Activated T-cell treated with anti-CD3 and anti-CD28 coated beads, Interleukin-2, amount 50 U/mL, for 48 hours (primary cell): ENCODE data around the gene SH3BP1.
A peak's percentile ranks its signal among the peaks of the same experiment; 100 is the strongest.
"Not testable (repeated sequence)": the region's sequence is repeated elsewhere in the genome, so short reads cannot be mapped to it uniquely, and the experiment has no call there.

Source experiments
- DNase-seq, 2 experiments: peaks; one replicate each; pipeline ENCODE4 v3.0.0-alpha.2; 2020

The SH3BP1 gene, protein sequence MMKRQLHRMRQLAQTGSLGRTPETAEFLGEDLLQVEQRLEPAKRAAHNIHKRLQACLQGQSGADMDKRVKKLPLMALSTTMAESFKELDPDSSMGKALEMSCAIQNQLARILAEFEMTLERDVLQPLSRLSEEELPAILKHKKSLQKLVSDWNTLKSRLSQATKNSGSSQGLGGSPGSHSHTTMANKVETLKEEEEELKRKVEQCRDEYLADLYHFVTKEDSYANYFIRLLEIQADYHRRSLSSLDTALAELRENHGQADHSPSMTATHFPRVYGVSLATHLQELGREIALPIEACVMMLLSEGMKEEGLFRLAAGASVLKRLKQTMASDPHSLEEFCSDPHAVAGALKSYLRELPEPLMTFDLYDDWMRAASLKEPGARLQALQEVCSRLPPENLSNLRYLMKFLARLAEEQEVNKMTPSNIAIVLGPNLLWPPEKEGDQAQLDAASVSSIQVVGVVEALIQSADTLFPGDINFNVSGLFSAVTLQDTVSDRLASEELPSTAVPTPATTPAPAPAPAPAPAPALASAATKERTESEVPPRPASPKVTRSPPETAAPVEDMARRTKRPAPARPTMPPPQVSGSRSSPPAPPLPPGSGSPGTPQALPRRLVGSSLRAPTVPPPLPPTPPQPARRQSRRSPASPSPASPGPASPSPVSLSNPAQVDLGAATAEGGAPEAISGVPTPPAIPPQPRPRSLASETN

DNA sequence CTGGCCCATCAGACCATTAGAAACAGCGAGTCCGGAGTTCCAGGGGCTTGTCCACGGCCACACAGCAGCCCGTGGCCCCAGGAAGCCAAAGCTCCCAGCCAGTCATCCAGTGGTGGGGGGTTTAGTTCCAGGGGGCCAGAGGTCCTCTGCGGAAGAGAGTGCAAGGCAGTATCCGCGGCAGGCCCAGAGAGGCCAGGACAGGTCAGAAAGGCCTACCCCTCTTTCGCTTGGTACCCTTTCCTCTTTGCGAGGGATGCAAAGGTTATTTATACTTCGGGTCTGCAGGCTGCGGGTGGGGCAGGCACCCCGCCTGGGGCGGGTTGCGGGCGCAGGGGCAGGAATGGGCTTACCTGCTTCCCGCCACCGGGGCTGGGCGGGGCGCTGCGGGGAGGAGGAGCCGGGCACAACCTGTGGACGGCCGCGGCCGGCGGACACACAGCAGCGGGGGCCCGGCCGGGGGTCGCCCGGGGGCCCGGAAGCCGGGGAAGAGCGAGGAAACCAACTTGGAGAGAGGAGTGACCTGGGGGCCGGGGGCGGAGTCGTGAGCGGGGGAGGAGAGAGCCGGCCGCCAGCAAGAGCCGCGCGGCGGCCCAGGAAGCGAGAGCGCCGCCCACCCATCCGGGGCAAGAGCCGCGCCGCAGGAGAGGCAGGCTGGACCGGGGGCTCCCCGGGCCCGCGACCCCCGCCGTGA, at the start of gene SH3BP1:
Gene SH3BP1, plus strand, starts transcription at position 600 of the 691 bp plus-strand sequence. CDS start 119 bp downstream, outside the sequence.
- peak; percentile 75 to 78 for DNase-seq

DNA sequence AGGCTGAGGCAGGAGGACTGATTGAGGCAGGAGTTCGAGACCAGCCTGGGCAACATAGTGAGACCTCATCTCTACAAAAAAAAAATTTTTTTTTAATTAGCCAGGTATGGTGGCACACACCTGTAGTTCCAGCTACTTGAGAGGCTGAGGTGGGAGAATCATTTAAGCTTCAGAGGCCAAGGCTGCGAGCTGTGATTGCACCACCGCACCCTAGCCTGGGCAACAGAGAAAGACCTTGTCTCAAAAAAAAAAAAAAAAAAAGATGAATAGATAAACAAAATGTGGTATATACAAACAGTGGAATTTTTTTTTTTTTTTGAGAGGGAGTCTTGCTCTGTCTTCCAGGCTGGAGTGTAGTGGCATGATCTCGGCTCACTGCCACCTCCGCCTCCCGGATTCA, 48.4 kb upstream of the SH3BP1 start:
- not testable (repeated sequence) for DNase-seq

DNA sequence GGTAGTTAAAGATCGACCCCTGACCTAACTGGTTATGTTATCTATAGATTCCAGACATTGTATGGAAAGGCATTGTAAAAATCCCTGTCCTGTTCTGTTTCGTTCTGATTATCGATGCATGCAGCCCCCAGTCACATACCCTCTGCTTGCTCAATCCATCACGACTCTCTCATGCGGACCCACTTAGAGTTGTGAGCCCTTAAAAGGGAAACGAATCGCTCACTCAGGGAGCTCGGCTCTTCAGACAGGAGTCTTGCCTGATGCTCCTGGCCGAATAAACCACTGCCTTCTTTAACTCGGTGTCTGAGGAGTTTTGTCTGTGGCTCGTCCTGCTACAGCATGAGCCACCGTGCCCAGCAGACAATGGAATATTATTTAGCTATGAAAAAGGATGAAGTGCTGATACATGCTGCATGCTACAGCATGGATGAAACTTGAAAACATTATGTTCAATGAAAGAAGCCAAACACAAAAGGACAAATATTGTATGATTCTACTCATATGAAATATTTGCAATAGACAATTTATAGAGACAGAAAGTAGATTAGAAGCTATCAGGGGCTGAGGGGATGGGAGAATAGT, 47.6 kb upstream of the SH3BP1 start:
- no peak for DNase-seq

DNA sequence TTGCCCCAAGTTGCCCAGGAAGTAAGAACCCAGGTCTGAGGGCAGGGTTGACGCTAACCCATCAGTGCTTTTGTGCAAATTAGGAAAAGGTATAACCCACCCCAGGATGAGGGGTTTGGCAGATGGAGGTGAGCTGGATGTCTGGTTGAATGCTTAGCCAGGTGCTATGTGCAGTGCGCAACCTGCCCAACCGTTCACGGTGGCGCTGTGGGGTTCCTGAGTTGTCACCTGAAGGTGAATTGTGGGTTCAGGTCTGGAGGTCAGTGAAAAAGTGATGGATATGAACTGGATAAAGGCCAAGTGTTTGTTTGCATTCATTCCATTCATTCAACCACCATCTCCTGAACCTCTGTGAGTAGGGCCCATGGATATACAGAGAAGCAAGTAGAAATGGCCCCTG, 45.2 kb upstream of the SH3BP1 start:
- no peak for DNase-seq

DNA sequence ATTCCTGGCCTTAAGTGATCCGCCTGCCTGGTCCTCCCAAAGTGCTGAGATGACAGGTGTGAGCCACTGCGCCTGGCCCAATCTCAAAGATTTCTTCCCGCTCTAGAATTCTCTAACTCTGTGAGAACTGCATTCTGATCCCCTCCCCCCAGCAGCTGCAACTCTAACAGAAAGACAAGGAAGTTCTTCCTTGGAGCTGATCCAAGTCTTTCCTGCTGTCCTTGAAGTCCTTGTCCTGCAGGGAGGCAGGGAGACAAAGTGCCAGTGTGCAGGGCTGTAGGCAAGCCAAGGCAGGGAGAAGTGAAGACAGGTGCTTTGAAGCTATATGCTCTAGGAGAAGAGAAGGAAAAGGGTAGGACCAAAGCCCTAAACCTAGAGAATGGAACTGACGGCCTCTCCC, 40.3 kb upstream of the SH3BP1 start:
- DNase-seq: no peak

DNA sequence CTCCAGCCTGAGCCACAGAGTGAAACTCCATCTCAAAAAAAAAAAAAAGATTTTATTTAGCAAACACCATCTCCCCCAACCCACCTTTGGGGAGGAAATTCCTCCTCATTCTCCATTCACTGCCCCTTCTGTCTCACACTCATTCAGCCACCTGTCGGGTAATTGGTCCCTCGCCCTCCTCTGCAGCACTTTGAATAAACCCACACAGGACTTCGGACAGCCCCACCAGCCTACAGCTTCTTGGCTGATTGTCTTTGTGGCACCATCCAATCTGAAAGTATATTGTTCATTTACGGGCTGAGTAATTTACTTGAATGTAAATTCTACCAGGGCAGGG, 38.3 kb upstream of the SH3BP1 start:
- DNase-seq: no peak

DNA sequence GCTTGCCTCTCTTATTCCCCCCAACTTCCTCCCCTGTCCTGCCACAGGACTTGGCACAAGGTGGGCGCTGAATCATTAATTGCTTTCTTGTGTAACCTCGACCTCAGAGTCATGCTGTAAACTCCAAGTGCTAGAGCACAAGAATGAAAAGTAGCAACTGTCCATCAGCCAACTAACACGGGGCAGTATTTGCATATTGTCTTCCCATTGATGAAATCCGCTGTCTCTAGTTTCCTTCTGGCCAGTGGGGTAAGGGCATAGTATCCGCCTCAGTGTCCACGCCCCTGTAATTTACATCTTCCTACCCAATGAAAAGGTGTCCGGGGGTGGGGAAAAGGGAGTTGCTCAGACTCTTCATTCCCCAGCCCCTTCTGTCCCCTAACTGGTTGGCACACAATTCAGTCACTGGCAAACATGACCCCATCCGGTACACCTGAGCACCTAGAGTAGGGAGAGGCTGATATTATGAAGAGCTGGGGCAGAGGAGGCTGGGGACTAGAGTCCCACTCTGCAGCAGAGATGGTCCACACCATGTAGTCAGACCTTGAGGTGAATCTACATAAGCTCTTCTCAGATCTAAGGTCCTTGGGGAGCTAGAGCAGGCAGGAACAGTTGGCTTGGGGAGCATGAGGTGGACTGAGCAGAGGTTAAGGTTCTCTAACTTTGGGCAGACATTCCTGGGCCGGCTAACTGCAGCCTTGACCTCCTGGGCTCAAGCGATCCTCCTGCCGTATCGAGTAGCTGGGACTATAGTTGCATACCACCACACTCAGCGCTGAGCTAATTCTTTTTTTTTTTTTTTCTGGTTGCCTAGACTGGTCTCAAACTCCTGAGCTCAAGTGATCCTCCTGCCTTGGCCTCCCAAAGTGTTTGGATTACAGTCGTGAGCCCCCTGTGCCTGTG, 37.7 kb upstream of the SH3BP1 start:
- DNase-seq: no peak

DNA sequence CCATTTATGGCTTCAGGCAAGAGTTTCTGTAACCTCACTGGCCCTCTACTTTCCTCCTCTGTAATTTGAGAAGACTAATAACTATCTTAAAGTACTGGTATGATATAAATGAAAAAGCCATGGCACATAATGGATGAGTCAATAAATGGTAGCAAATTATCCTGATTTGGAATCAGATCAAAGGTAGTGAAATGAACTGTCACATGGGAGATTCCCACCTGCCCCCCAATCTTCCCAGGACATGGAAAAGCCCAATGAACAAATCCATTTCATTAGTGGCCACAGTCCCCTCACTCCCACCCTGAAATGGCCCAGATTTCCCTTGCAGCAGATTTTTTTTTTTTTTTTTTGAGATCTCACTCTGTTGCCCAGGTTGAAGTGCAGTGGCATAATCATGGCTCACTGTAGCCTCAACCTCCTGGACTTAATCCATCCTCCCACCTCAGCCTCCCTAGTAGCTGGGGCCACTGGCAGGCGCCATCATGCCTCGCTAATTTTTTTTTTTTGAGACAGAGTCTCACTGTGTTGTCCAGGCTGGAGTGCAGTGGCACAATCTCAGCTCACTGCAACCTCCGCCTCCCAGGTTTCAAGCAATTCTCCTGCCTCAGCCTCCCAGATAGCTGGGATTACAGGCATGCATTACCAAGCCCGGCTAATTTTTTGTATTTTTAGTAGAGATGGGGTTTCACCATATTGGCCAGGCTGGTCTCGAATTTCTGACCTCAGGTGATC, 36.8 kb upstream of the SH3BP1 start:
- DNase-seq: not testable (repeated sequence)

DNA sequence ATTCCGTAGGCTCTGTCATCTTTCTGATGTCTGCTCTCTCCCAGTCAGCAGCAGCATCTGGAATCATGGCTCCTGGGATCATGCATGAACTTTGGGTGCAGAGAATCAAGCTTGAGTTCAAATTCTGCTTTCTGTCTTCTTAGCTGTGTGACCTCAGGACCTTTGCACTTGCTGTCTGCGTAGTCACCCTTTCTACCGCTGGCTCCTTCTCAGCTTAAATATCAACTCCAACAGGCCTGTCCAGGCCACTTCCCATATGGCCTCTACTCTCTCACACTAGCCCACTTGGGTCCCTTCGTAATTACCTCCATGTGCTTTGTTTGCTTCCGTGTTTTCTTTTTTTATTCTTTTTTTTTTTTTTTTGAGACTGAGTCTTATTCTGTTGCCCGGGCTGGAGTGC, 35.4 kb upstream of the SH3BP1 start:
- no peak for DNase-seq

DNA sequence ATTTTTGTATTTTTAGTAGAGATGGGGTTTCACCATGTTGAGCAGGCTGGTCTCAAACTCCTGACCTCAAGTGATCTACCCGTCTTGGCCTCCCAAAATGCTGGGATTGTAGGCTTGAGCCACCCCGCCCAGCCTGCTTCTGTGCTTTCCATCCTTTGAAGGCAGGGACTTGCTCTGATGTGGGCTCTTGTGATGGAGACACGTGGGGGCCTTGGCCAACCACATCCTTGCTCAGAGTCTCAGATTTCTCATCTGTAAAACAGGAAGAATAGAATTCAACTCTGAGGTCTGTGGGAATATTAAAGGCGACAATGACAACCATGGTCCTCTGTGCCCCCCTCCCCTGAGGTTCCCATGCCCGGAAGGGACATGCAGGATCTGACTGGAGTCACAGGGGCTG, 34.6 kb upstream of the SH3BP1 start:
- peak; percentile 50 to 61 for DNase-seq

DNA sequence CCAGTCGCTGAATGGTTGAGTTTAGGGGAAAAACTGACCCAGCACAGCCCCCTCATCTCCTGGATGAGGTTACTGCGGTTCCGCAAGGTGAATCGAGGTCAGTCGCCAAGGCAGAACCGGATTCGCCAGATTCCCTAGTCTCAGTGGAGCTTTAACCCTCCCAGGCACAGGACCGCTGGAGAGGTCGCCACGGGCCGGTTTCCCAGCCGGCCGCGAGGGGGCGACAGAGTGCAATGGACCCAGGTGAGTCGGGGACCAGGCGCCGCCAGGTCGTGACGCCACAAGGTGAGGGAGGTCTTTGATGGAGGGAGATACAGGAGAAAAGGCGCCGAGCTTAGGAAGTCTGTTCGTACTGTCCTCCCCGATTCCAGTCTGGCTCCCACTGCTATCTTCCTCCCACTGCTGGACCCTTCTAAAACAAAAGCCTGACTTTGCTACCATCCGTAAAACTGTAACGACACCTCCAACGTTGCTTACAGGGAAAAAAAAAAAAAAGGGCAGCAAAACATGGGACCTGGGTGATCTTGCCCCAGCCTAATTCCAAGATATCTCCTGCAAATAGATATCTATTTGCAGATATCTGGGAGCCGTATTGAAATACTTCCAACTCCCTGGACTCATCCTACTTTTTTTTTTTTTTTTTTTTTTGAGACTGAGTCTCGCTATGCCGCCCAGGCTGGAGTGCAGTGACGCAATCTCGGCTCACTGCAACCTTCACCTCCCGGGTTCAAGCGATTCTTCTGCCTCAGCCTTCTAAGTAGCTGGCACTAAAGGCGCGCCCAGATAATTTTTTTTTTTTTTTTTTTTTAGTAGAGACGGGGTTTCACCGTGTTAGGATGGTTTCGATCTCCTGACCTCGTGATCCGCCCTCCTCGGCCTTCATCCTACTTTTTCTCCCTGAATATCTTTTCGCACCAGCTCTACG, 32.2 kb upstream of the SH3BP1 start:
- DNase-seq: peak; percentile 94 to 95

DNA sequence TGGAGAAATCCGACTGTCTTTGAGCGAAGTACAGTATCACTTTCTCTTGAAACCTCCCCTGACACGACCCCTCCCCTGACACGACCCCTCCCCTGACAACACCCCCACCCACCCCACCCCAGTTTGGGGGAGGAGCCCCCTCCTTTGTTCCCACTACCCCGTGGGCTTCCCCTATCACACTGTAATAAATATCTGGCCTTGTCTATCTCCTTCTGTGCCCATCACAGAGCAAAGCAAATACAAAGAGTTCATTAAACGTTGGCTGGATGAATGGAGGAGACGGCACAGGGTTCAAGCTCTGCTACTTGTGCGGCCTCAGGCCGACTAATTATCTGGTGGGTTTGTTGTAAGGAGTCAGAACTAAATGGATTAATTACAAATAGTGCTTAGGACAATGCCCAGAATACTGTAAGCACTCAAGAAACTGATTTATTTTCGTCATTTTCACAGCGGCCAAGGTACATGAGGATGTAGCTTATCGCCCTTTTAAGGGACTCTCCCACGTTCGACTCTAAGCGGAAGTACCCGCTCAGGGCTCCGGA, 31.5 kb upstream of the SH3BP1 start:
- no peak for DNase-seq

DNA sequence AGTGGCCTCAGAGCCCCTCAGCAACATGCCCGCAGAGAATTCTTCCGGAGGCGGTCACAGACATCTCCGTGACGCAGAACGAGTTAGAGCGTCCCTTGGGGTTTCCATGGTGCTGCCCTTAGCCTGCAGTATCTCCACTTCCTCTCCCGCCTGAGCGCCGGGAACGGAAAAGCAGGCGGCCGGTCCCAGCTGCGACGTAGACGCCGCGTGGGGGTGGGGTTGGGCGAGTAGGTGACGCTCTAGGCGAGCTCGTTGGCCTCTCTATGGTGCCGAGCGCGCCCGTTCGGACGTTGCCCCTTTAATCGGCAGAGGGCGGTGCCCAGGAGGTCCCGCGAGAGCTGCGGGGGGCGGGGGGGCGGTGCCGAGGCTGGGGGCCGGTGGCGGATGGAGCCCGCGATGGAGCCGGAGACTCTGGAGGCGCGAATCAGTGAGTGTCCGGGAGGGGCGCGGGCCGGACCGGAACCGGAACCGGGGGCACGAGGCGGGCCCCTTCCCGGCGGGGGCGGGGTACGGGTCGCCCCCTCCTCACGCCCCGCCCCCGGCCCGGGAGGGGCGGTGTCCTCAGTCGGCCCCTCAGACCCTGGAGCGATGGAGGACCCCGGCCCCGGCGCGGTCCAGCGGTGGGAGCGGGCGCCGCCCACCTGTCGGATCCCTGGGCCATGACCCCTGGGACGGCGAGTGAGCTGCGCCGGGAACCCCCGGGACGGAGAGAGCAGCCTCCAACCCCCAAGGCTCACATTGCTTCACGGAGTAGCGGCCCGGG, 30.8 kb upstream of the SH3BP1 start, which contains the start of gene GGA1:
Gene GGA1, plus strand, starts transcription at position 358 of the 763 bp plus-strand sequence. Its CDS starts 27 bp downstream, at position 385.
- peak; percentile 96 to 97 for DNase-seq

DNA sequence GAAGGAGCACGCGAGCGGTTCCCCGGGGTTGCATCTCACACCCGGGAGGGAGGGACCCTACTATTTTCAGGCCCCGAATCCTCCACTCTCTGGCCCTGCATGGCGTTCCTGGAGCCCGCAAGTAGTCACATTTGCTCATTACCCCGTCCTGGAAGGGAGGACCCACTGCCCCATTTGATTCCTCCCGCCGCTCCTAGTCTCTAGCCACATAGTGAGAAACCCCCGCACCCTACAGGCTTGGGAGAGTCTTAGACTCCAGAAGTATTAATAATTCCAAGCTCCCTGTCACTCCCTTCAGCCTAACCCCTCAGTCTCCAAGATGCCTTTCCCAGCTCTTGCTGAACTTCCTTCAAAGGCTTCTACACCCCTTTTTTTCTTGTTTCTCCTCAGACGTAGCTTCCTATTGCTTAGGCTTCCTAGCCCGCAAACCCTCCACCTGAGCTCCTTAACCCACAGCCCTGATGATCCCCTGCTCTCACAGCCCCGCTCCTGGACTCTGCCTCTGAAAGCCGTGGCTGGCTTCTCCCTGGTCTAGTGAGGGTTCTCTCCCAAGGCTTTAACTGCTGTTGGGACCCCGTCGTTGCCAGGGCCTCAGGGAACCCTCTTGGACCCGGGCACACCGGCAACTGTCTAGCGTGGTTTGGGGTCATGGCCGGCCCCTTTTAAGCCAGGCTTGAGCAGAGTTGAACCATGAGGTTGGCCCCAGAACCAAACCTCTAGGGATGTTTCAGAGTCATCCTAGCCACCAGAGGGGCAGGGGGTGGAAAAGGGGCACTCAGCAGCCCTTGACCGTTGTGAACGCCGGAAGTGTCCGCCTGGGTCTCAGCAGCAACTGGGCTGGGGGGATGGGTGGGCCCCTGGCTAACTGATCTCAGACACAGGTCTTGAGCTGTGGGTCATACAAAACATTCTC, 30.0 kb upstream of the SH3BP1 start:
- peak; percentile 37 to 59 for DNase-seq

DNA sequence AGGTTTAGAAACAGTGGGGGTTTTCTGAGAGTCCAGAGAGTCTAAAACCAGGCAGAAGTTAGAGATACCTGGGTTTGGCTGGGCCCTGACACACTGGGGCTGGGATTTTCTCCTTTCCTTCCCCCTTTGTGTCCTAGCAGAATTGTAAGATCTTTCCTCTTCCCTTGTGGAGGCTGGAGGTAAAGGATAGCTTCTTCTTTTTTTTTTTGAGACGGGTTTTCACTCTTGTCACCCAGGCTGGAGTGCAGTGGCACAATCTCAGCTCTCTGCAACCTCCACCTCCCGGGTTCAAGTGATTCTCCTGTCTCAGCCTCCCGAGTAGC, 29.4 kb upstream of the SH3BP1 start:
- not testable (repeated sequence) for DNase-seq

DNA sequence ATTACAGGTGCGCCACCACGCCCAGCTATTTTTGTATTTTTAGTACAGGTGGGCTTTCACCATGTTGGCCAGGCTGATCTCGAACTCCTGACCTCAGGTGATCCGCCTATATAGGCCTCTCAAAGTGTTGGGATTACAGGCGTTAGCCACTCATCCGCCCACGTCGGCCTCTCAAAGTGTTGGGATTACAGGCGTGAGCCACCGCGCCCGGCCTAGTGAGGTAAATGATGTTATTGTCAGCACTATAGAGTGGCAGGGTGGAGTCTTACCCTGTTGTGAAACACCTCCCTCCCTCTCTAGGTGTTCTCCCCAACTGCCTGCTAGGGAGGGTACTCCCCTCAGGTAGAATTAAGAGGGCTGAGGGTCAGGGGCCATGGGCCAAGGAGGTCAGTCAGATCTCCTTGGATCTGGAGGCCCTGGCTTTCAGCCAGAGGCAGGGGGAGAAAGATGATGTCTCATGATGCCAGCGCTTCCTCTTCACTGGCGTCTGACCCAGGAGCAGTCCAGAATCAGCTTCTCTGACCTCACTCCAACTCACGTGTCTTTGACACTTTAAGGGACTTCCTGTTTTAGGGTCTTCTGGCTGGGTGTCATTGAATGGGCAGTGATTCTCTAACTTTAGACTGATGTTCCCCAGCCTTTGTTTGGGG, 28.9 kb upstream of the SH3BP1 start:
- DNase-seq: no peak

DNA sequence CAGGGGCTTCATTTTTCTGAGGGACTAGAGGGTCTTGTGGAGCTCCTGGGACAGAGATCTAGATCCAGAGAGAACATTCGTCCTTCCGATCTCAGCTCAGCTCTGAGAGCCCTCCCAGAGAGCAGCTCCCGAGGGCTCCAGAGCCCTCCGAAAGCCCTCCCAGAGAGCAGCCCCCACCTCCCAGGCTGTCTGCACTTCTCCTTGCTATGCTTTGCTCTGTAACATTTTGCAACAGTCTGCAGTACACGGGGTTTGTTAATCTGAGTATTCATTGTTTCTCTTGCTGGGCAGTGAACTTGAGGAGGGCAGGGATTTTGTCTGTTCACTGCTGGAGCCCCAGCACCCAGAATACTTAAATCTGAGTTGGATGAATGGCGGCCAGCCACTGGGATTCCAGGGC, 28.3 kb upstream of the SH3BP1 start:
- no peak for DNase-seq
